GM19023 (cell line): ENCODE results near the gene SHISA8.
"Not testable (repeated sequence)": the region's sequence is repeated elsewhere in the genome, so short reads cannot be mapped to it uniquely, and the experiment has no call there.

Experiments used
- ATAC-seq: cut with Tn5 transposase; IDR thresholded peaks from one replicate; pipeline ENCODE4 v1.9.1; 2021; ENCODE audit warnings: mild to moderate bottlenecking, moderate library complexity; ENCODE audit not compliant: unreplicated experiment

The SHISA8 gene

DNA sequence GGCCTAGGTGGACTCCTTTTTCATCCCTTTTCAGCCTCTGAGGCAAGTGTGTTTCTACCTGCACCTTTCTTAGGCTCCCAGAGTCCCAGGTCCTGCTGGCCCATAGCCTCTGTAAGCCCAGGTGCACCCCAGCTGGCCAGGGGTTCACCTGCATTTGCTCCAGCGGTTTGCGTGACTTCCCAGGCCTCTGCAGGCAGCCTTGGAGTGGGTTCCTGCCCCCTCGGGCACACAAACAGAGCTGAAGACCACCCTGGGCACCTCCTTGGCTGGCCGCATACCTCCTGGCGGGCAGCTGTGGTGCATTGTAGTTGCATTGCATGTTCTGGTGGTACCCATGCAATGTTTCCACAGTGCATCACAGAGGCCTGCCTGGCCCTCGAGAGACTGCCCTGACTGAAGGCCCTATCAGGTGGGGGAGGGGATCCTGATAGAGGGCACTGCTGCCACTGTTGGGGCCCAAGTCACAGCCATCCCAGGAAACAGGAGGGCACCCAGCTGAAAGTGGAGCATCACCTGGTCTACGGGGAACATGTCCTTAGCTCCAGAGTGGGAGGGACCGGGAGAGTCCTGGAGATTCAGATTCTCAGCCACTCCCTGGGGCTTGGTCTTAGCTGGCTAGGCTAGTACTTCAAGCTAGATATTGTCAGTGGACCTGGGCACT, 14.1 kb downstream of the SHISA8 start:
- no peak for ATAC-seq

DNA sequence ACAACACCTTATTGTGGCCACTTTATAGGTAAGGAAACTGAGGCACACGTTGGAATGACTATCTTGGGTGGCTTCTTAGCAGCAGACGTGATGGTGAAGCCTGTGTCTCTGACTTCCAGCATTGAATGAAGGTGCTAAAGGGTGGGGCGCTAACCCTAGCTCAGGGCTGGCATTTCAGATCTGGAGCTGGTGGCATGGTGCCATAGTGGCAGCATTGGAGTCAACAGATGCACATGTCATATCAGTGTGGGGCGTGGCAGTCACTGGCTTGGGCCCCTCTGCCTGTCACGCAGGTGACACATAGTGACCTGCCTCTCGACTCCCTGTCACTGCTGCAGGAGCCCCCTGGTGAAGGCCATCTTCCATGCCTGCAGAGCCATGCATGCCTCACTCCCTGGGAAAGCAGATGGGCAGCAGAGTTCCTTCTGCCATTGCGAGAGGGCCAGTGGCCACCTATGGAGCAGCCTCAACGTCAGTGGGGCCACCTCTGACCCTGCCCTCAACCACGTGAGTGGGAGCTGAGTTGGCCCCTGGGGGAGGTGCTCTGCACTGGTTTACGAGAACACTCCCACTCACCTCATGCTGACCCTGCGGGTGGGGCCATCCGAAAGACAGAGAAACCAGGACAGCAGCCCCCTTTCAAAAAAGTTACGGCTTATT, 14.8 kb downstream of the SHISA8 start:
- ATAC-seq: no peak

DNA sequence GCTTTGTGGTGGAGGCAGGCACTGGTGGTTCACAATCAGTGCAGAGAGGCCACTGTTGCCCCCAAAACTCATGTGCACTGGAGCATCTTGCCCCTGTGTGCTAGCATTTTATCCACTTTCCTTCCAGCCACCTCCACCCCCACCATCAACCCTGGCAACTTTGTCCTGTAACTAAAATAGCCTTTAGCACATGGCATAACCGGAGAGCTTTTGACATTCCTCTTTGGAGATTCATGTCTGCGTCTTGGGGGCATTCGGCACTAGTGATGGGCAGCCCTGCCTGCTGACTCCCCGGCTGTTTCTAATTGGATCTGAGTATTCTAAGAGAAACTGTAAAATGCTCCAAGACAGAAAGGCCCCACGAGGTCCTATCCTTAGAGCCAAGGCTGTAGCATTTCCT, 15.8 kb downstream of the SHISA8 start:
- ATAC-seq: no peak

DNA sequence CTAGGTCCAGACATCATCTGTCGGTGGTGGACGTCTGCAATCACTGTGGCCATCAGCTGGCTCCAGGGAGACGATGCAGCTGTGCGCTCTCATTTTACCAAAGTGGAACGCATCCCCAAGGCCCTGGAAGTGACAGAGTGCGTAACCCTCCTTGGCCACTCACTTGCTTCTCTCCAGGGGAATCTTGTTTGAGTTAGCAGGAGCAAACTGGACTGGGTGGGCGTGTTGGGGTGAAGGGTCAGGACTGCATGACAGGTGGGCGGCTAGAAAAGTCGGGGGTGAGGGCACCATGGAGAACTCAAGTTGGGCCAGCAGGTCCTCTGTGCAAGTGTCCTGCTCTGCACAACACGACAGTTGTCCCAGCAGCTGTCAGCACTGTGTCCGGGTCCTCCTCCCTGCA, 16.2 kb downstream of the SHISA8 start:
- ATAC-seq: no peak

DNA sequence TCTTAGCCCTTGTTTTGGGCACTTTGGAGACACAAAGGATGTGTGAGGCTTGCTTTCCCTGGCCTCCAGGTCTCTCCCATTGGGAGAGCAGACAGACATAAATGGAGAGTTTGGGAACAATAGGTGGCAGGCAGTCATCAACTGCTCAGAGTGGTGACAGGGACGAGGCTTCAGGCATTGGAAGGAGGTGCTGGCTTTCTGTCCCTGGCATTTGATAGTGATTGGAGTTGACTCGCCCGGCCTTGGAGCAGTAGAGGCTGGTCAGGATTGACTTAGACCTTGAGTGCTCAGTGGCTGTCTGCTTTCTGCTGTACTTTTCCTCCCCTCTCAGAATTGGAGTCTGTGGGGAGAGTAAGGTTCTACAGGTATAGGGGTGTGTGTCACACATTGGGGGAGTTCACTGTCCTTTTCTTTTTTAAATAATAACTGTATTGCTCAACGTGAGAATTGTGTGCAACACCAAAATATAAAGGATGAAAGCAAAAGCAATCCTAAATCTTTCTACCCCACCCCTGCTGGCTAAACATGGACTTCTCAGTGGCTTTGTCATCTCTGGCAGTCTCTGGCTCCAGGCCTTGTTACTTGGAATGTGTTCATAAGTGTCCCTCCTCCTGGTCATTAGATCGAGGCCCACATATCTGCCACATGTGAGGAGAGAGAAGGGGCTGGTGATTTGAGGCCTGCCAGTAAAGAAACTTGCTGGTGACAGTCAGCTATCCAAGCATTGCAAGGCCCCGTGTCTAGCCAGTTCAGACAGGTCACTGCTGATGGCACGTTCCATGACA, 21.1 kb downstream of the SHISA8 start:
- ATAC-seq: no peak

DNA sequence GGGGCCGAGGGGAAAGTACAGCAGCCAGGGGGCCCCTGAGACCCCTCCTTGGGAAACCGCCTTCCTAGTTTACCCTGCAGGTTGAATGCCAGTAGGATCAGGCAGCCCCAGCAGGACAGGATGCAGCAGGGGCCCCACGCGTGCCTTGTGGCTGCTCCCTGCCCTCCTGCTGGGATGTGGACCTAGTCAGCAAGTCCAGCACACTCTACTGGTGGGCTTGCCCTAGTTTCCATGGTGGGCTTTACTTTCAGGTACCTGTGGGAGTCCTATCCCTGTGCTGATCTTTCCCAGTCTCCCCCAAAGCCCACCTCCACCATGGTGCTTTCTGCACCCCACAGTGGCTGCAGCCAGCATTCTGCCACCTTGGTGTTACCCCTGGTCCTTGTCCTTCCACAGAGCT, 22.2 kb downstream of the SHISA8 start:
- no peak for ATAC-seq

DNA sequence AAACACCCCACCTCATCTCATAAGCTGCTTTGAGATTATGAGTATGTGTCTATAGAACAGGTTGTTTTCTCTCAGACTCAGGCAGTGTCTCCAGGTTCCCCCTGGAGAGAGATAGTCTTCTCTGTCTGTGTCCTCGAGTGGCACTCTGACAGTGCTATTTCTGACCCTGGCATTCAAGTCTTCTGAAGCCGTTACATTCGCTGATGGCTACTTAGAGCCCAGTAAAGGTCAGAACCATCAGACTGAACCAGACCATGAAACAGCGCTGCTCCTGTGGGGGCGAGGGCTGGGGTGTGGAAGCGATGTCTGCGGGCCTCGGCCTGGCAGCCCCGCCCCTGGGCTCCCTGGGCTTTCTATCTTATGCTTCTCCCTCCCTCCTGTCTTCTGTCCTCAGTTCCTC, 23.5 kb downstream of the SHISA8 start:
- ATAC-seq: no peak

DNA sequence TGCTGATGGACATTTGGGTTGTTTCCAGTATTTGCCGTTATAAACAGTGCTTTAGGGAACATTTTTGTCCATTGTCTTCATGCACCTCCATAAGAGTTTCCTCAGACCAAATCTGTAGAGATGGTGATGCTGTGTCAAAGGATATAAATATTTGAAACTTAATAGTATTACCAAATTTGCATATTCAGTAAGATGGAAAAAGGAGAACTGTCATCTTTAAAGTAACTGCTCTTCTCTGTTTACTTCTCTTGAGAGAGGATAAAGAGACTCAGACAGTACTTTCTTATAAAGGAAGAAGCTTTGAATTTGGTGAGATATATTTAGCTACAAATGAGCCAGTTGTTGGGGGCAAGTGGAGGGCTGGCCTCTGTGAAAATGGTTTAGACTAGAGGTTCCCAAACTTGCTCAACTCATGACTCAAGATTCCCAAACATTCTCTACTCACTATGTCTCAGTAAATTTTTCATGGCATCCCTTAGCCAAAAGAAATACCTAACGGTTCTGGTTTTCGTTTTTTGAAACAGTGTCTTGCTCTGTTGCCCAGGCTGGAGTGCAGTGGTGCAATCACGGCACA, 26.2 kb downstream of the SHISA8 start:
- no peak for ATAC-seq

DNA sequence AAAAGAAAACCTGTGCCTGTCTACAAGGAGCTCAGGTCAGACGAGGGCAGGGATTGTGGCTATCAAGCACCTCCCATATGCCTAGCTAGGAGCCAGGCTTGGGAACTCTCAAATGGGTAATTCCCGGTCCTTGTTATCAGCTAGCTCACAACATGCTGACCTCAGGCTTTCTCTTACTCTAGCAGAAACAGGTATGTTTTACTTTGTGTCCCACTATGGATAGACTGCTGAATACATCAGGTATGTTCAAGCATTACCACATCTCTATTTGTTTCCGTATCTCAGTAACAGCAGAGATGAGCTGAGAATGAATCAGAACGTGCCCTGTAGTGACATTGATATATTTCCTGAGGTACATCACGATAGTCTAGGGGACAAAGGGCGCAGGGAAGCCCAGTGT, 29.4 kb downstream of the SHISA8 start:
- ATAC-seq: no peak

DNA sequence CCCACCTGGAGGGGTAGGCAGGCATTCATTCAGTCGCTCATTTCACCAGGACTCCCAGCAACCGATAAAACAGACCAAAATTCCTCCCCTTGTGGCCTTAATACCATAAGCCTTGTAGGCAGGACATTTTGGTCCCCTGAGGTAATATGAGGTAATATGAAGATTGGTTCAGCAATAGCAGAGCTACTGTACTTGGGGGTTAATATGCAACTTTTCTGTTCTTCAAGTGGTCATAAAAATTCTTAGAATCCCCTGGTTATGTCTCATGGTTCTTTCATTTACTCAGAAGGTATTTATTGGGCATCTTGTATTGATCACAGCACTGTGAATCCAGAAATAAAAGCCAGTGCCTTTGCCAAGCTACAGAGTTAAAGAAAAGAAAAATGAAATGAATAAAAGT, 29.8 kb downstream of the SHISA8 start:
- no peak for ATAC-seq

DNA sequence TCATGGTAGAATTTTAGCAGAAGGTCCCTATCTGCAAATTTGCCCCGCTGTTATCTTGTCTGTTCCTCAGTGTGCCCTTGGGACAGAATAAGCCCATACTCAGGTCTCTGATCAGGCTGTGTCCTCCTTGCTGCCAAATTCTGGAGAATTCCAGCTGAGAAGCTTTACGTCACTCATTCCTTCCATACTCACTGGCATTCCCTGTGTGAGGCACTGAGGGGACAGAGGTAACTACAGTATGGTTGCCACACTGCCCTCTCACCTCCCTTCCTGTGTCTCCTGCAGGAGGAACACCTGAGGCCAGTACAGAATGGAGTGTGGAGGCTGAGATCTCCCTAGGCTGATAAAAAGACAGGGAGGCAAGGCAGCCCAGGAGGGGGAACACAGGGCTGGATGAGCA, 31.5 kb downstream of the SHISA8 start:
- no peak for ATAC-seq

DNA sequence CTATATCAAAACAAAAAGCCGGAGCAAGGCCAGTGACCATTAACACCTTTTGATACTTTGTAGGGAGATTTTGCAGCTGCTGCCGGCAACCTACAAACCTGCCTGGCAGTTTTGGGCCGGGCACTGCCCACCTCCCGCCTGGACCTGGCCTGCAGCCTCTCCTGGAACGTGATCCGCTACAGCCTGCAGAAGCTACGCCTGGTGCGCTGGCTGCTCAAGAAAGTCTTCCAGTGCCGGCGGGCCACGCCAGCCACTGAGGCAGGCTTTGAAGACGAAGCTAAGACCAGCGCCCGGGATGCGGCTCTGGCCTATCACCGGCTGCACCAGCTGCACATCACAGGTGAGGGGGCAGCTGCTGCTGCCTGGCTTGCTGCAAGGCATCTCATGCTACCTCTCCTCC, 34.2 kb downstream of the SHISA8 start:
- no peak for ATAC-seq

DNA sequence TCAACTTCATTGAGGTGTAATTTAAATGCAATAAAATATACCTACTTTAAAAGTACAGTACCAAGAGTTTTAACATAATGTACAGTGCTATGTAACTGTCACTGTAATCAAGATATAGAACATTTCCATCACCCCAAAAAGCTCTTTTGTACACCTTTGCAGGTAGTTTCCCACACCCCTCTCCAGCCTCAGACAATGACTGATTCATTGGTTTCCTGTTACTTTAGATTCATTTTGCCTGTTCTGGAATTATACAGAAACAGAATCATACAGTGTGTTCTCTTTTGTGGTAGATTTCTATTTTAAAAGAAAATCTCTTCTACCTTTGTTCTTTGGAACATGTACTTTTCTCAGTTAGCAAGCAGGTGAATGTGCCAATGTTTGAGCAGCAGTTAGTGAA, 38.2 kb downstream of the SHISA8 start:
- ATAC-seq: no peak

DNA sequence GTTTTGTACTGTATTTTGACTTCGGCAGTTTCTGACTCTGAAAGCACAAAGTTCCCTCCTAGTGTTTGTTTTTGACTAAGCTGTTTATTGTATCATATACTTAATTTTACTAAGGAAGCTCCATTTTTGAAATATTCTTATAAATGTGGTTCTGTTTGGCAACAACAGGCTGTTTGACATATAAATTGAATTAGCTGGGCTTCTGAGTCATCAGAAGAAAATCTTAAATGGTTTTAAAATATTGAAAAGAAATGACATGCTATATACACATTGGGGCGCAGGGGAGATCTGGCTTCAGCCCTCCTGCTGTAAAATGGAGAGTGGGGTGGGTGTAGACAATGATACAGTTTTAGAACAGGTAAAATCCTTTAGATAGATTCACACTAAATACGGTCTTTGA, 38.6 kb downstream of the SHISA8 start:
- ATAC-seq: no peak

DNA sequence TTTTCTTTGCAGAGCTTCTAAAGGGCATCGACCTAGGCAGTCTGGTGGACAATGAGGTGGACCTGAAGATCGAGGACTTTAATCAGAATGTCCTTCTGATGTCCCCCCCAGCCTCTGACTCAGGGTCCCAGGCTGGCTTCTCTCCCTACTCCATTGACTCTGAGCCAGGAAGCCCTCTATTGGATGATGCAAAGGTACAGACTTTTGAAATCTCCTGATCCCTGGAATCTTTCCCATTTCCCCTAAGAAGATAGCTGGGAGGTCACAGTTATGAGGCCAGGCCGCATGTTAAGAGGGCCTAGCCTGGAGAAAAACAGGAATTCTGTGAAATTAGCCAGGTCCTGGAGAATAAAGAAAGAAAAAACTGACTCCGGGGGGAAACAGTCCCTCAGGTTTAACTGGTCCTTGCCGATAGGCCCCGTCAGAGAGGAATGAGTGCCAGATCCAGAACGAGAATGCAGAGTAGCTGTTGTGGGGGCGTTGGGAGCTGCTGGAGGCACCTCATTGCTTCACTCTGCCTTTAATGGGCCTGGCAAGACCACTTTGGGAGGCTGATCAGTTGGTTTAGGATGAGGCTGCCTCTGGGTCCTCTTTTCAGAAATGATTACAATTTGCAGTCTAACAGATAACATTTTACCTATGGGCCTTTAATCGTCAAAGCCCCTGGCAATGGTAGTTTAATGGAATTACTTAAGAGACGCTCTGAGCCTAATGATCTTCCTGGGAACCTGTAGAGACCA, 39.2 kb downstream of the SHISA8 start:
- ATAC-seq: no peak

DNA sequence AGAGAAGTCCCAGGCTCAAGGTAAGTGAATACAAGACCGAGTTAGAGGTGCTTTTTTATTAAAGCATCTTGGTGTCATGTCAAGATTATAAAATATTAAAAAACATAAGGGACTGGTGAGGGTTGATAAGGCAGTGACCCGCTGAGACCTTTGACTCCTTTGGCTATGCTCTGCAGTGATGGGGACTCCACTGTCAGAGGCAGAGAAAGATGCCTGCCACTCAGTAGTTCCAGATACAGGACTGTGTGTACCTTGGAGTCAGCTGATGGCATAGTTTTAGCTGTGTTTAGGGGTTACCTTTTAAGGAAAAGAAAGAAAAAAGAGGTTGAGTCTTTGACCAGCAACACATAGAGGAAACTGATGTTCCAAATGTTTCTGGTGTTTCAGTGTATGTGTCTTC, 40.8 kb downstream of the SHISA8 start:
- no peak for ATAC-seq

DNA sequence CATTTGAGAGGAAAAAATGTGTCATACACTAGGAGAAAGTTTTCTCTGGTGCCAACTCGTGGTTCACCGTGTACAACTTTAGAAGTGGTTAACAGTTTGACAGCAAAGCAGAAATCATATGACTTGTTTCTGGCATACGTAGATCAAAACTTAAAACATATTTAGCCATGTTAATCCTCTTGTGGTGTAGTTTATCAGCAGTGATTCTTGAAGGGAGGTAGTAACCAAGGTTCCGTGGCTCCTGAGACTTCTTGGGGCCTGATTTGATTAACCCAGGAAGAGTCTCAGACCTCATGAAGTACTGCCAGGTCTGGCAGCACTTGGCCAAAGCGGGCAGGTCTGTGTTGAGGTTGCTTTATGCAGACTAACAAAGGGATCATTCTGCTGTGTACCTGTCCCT, 41.5 kb downstream of the SHISA8 start:
- ATAC-seq: no peak

DNA sequence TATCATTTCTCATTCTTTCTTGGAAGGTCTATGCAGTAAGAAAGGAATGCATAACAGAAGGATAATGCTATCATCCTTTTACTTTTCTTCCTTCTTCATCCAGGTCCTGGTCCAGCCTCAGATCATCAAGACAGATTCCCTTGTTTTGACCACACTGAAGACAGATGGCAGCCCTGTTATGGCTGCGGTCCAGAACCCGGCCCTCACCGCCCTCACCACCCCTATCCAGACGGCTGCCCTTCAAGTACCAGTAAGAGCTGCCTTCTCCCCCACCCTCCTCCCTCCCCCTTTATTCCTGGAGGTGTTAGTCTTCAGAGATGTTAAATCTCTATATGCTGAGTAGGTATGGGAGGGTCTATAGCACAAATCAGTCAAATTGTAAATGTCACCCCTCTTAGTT, 44.1 kb downstream of the SHISA8 start:
- no peak for ATAC-seq

DNA sequence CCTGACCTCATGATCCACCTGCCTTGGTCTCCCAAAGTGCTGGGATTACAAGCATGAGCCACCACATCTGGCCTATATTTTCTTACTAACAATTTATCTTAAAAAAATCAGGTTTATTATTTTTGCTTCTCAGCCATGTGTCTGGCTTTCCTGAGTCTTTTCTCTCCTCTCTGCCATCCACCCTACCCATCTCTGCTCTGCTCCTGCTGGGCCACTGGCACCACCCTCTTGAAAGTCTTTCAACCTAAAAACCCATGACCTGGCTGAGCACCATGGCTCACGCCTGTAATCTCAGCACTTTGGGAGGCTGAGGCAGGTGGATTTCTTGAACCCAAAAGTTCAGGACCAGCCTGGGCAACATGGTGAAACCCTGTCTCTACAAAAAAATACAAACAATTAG, 44.8 kb downstream of the SHISA8 start:
- ATAC-seq: not testable (repeated sequence)

DNA sequence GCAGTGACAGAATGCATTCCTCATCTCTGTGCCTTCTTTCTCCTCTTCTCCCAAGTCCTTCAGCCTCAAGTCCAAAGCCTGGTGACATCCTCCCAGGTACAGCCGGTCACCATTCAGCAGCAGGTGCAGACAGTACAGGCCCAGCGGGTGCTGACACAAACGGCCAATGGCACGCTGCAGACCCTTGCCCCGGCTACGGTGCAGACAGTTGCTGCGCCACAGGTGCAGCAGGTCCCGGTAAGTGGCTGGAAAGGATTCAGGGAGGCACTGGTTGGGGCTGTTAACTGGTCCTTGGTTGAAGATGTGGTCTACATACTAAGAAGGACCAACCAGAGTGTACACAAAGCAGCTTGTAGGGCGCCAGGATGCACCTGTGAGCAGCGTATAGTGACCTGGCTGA, 46.3 kb downstream of the SHISA8 start:
- ATAC-seq: no peak

DNA sequence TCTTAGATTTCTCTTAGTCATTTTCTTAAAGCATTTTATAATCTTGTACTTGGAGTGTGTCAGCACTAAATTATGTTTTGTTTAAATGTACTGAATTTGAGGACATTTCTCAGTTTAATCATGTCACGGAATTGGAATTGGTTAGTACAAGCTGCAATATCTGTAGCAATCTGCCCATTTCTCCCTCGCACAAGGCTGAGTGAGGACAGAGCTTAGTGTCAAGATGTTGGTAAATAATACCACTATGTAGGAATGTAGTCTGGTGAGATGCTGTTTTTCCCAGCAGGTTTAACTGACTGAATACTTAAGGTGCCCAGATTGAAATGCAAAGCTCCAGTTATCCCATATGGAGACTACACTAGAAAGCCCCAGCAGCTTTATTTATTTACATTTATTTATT, 51.4 kb downstream of the SHISA8 start:
- no peak for ATAC-seq
